NOMO-1 treated with DMSO at 0.1 percent for 48 hours (cell line): ENCODE data around the gene NEURL1B.
"Not testable (repeated sequence)": the region's sequence is repeated elsewhere in the genome, so short reads cannot be mapped to it uniquely, and the experiment has no call there.

ENCODE experiments used
- DNase-seq: peaks from one replicate; lab custom pipeline; 2025; ENCODE audit not compliant: unreplicated experiment; lab: John Stamatoyannopoulos, UW

Gene NEURL1B

GRCh38 chr5:172640822-172641358, at the start of gene NEURL1B:
Gene NEURL1B, plus strand, starts transcription at chr5:172641263. Its CDS starts 144 bp downstream, at chr5:172641407.
- DNase-seq = peak; percentile 46

- no peak for DNase-seq
These were observed 49.4 kb upstream of the NEURL1B start for GRCh38 chr5:172591636-172592035.

- no peak for DNase-seq
These were observed 48.2 kb upstream of the NEURL1B start for GRCh38 chr5:172592881-172593280.

GRCh38 chr5:172593306-172593705, 47.8 kb upstream of the NEURL1B start:
- DNase-seq = no peak

- no peak for DNase-seq
These were observed 47.3 kb upstream of the NEURL1B start for GRCh38 chr5:172593721-172594235.

- DNase-seq = no peak
These were observed 46.6 kb upstream of the NEURL1B start for GRCh38 chr5:172594431-172594830.

- no peak for DNase-seq
These were observed 46.1 kb upstream of the NEURL1B start for GRCh38 chr5:172594867-172595466.

GRCh38 chr5:172595596-172596455, 45.2 kb upstream of the NEURL1B start:
- DNase-seq = no peak

- no peak for DNase-seq
These were observed 44.3 kb upstream of the NEURL1B start for GRCh38 chr5:172596638-172597231.

- no peak for DNase-seq
These were observed 43.3 kb upstream of the NEURL1B start for GRCh38 chr5:172597755-172598155.

- DNase-seq = no peak
These were observed 42.5 kb upstream of the NEURL1B start for GRCh38 chr5:172598251-172599203.

GRCh38 chr5:172599204-172599567, 41.9 kb upstream of the NEURL1B start:
- no peak for DNase-seq

GRCh38 chr5:172600571-172600970, 40.5 kb upstream of the NEURL1B start:
- no peak for DNase-seq

GRCh38 chr5:172601576-172601975, 39.5 kb upstream of the NEURL1B start:
- DNase-seq = not testable (repeated sequence)

- DNase-seq = no peak
These were observed 38.3 kb upstream of the NEURL1B start for GRCh38 chr5:172602783-172603231.

- DNase-seq = no peak
These were observed 37.7 kb upstream of the NEURL1B start for GRCh38 chr5:172603251-172603806.

- no peak for DNase-seq
These were observed 35.6 kb upstream of the NEURL1B start for GRCh38 chr5:172605466-172605865.

GRCh38 chr5:172606156-172606785, 34.8 kb upstream of the NEURL1B start:
- no peak for DNase-seq

GRCh38 chr5:172607213-172607793, 33.8 kb upstream of the NEURL1B start:
- DNase-seq = no peak
